ENCODE data around the gene OTOS.

The OTOS gene

DNA sequence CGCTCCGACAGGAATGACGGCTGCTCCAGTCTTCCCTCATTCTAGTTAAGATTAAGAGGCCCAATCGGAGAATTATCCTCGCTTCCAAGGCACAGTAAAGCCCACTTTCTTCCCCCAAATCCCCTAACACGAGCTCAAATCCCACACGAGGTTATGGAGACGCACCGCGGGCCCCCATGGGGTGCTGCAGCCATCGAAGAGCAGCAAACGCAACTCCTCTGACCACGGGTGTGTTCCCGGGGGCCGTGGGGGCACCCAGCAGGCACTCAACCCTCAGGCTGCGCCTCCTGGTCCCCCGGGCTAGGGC is 4.8 kb downstream of the OTOS start:
- DNase-seq, result no peak

DNA sequence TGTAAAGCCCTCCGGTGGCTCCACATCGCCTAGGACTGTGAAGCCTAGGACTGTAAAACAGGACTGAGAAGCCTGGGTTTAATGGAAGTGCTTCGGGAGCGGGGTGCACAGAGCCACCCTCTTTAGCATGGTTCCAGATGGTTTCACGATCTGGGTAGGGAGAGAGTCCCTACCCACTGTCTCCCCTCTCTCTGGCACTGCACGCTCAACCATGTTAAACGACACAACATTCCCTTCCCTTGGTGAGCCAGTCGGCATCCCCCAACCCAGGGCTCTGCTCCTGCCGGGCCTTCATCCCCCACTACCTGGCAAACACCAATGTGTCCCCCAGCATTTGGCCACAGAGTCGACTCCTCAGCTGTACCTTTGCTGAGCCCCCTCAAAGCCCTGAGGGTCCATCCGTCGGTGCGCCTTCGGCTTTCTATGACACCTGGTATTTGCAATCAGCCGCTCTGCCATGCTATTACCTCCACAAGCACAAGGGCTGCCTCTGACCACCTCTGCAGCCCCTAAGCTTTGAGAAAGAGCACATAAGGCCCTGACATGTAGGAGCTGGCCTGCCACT is 5.4 kb downstream of the OTOS start:
- no peak for DNase-seq

DNA sequence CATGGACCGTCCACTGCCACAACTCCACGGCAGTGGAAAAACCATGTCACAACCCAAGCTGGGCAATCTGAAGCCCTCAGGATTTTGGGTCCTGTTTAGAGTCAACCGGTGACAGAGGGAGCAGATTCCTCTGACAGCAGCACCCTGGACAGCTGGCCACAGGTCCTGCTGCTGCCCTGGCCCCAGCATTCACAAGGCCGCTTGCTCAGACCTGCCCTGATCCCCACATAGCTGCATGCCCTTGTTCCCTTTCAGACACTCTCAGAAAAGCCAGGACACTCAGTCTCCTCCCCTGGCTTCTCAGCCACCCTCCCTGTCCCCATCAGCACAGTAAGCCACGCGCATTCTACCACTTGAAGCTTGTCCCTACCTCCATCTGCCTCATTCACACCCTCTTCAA is 6.0 kb downstream of the OTOS start:
- no peak for DNase-seq

DNA sequence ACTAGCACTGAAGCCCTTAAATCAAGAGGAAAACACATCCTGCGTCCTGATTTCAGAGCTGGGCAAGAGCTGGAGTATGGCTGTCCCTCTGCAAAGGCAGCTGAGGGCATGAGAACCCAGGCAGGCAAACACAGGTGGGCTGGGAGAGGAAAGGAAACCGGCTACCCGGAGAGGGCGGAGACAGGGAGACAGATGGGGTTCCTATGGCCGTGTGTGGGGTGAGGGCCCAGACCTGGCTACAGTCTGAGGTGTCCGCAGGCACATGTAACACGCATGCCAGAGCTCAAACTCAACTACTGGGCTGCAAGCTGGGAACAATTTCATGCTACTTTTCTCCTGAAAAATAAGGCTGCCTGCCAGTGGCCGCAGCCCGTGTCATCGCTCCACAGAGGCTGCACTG is 7.1 kb downstream of the OTOS start:
- DNase-seq, result no peak

DNA sequence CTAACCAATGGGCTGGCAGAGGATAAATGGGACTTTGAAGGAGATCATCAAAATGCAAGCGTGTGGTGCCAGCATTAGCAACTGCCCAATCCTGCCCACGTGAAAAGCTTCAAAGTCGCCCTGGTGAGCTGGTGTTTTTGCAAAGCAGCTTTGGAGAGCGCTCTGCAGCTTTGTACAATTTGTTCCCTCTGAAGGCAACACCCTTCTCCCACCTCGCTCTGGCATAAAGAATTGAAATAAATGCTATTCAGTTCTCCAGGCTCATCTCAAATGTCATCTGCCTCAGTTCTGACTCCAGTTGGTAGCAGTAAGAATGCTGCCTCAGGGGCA is 7.8 kb downstream of the OTOS start:
- DNase-seq, result no peak

DNA sequence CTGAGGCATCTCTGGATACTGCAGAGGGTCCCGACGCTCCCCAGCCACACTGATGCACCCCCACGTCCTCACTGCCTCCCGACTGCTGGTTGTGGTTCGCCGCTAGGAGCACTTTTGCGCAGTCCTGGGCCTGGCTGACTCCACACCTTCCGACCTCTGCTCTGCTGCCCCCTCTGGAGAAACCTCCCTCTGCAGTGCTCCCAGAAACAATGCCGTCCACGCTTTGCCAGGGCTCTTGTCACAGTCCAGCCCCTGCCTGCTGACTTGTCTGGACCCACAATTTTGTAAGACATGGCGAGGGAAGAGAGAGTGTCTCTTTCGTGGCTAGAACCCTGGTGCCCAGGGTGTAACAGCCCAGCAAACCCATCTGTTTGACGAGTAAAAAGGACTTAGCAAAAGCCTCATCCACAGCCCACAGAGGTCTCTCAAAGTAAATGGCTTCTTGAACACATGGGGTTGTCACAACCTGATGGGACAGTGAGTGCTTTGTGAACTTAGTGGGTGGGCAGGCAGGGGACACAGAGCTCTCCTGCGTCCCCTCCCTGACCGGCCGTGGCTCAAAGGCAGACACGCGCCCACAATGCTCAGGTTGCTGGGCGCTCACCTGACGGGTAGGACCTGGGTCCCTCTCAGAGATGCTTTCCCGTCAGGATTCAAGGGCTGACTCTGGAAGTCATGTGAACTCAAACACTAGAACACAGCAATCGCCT is 8.4 kb downstream of the OTOS start:
- DNase-seq, result no peak

DNA sequence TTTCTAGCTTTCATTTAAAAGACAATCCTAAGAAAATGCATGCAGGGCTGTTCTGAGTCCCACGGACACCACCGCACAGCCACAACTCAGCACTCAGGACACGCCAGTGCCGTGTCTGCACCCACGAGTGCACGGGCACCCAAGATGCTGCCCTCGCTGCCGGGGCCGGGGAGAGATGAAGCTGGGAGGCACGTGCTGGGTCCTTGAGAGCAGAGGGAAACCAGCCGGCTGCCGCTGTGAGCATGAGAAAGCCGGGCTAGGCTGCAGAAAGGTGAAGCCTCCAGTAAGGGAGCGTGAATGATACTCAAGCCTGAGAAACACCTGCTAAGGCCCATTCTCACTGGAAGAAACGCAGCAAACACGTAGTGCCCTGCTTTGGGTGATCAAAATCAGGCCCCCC is 9.2 kb downstream of the OTOS start:
- no peak for DNase-seq

DNA sequence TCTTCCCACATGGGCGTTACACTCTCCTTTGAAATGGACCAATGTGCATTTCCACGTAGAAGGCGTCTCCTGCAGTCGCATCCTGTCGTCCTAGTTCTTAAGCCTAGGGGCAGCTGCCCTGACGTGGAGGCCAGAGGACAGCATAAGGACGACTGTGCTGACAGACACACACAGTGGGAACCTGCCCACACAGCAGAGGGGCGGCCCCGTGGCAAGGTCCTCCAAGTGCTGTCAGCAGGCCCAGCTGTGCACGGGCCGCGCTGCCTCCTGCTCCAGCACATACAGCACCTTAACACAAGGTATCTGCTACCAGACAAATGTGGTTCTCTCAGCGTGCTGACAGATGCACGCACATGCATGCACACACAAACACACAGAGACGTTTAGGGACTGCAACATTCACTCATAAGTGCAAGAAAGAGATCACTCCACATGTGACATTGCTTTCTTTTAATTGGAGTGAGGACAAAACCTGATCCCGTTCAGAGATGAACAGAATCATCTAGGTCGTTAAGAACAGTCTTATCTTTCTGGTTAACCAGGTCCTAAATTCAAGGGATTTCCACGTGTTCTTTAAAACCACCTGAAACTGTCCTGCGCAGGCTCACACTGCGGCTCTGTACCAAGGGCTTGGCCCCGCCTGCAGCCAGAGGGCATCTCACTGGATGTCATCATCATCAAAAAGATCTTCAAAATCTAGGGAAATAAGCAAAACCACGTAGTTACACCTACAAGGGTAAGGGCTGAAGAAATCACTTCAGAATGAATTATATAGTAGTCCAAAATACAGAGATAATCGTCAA is 9.9 kb downstream of the OTOS start:
- no peak for DNase-seq

DNA sequence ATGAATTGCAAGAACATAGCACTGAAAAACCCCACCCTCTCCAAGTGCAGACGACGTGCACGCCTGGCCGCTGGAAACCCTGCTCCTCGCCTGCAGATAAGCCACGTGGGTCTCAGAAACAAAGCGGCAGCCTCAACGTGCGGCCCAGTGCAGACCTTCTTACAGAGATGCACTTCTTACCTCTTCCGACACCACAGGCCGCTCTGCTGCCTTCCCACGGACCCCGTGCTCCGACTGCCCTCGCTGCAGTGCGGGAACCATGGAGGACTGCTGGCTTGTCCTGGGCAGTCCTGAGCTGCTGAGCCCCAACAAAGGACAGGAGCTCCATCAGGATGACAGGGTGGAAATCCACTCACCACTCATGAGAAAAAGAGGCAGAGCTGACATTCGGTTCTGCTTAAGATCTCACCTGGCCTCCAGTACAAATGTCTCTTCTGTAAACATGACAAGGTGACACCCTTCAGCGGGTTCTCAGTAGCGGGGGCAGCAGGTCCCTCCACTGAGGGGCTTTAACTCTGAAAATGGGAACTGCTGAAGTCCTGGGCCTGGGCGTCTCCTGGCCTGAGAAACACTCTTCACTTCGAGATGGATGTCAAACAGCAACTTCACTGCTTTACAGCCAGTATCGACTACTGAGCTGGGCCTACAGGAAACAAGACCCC is 10.6 kb downstream of the OTOS start:
- DNase-seq, result no peak

DNA sequence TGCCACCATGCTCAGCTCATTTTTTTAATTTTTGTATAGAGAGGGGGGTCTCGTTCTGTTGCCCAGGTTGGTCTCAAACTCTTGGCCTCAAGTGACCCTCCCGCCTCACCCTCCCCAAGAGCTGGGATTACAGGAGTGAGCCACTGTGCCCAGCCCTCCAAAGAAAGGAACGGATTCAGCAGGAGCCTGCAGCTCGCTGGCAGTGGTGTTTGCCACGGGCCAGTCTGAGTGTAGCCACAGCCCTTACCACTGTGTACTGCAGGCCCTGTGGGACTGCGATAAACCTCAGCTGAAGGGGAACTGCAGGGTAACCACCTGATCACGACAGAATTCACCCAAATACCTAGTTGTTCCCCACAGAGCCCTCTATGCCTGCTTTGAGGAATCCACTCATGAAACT is 11.1 kb downstream of the OTOS start:
- no peak for DNase-seq

DNA sequence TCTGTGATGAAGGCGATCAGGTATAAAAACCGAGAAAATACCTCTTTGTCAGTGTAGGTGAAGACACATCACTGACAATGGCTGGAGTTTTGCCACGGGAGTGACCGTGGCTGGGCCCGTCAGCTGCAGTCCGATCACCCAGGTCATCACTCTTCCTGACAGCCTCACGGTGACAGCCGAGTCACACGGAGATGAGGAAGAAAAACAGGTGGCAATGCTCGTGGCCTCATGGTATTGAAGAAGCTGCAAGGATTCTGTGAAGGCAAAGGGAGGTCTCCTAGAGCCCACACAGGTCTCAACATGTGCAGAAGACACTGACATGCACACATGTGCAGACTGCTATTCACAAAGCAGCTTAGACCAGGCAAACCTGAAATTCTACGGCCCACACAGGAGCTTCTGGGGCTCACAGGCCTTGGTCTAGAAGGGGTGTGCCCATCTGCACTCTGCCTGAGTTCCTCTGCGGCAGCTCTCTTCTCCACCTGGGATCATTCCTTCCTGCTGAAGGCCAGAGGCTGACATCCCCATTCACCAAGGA is 11.8 kb downstream of the OTOS start:
- DNase-seq, result no peak

DNA sequence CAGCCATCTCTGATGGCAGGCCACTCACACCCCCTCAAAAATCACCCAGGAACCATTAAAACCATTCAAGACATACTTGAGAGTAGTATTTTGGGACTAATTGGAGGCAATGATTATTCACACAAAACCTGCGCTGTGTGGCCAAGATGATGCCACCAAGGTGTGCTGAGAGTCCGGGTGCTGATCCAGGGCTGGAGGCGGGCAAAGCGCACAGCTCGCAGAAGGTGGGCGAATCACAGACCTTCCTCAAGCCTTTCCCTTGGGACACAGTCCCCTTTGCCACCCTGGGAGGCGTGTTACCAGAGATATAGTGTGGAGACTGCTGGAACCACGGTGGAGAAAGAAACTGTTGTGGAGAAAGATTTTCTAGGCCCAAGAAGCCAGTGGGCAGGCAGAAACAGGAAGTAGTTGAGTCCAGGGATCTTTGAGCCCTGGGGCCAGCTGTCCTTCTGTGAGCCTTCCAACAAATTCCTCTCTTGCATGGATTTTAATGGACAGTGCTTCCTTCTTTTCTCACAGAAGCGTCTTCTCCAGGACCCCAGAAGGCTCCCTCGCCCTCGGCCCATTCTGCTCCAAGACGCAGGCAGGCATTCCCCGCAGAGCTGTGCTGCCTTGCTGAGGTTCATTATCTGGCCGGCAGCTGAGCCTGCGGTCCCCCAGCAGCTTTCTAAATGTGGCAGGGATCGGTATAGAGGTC is 12.4 kb downstream of the OTOS start:
- no peak for DNase-seq

DNA sequence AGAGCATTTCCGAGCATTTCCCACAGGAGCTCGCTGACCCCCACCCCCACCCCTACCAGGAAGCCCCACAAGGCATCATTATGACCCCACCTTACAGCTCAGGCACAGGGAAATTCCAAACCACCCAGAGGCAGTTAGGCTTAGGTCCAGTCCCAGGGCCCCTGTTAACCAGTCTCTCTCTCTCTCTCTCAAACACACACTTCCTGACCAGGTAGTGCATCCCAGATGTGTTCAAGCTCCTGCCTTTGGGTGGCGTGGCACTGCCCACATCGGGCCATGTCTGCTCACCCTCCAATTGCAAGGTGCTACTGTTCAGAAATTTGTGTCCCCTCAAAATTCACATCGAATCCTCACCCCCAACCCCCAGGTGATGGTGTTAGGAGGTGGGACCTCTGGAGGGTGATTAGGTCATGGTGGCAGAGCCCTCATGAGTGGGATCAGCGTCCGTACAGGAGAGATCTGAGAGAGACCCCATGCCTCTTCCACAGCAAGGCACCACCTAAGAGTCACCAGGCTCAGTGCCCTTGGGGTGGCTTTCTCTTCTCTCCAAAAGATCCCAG is 13.2 kb downstream of the OTOS start:
- DNase-seq, result no peak

DNA sequence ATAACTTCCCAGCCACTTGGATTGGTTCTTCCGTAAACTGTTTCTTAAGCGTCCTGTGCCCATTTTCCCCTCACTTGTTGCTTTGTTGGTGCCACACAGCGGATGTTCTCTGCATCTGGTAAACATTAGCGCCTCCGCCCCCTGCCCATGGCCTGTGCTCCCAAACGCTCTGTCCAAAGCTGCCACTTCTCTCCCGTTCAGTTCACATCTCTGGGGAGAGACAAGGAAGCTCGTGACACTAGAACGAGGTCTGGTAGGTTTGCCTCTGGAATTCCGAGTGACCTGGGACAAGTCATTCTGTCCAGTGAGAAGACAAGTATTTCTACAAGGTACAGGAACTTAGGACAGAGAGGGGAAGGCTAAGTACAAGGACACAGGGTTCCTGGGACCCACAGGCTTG is 13.7 kb downstream of the OTOS start:
- DNase-seq, result no peak

DNA sequence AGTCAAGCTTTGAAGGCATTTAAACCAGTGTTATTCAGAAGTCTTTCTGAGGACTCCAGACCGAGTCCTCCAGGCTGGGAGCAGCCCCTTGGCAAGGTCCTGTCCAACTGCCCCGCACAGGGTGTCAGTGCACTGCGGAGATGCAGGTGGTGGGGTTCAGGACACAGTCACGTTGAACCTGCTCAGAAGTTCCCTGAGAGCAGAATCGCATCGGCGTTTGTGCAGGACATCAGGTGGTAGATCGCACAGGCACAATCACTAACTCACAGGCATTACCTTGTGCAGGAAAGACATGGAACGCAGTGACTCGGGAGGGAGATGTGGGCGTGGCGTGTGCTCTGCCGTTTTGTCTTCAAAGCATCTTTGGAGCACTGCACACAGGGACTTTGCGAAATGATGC is 14.7 kb downstream of the OTOS start:
- DNase-seq, result peak in 1 of 2 donors; percentile 12

DNA sequence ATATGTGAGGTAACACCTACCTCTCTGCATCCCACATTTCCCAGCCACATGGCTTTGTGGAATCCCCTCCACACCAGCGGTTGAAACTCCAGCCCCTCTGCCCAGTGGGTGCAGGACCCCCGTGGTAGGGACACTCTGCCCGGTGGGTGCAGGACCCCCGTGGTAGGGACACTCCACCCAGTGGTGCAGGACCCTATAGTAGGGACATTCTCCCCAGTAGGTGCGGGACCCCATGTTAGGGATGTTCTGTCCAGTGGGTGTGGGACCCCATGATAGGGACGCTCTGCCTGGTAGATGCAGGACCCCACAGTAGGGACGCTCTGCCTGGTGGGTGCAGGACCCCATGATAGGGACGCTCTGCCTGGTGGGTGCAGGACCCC is 15.8 kb downstream of the OTOS start:
- peak in 1 of 2 donors; percentile 12 for DNase-seq

DNA sequence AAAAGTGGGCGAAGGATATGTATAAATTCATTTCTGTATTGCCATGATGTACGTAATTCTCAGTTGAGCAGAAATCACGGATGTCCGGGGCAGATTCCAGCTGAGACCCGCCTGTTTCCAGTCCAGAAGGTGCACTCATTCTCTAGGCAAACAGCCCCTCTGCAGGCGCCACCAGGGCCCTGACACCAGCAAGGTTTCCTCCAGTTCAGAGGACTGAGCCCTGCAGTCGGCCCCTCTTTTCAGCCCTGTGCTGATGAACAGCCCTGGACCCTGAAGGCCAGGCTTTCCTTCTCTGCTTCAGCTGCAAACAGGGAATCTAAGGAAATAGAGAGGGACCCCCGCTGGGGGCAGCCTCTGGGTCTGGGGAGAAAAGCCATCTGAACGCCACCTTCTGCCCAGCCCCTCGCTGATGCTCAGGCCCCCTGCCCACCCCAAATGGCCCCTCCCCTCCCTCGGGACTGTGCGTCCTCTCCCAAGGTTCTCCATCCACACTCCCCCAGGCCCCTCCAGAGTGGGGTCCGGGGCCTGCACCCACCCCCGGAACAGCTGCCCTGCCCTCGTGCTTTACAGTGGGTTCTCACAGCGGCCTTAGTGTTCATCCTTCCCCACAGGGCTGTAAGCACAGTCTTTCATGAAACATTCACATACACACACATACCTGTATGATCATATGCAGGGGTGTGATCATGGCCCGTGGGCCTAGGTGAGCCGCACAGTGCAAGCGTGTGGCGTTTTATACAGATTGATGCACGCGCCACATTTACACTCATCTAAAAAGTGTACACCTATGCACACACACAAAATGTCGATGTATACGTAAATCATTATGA is 16.4 kb downstream of the OTOS start:
- DNase-seq, result peak in 1 of 2 donors; percentile 6

DNA sequence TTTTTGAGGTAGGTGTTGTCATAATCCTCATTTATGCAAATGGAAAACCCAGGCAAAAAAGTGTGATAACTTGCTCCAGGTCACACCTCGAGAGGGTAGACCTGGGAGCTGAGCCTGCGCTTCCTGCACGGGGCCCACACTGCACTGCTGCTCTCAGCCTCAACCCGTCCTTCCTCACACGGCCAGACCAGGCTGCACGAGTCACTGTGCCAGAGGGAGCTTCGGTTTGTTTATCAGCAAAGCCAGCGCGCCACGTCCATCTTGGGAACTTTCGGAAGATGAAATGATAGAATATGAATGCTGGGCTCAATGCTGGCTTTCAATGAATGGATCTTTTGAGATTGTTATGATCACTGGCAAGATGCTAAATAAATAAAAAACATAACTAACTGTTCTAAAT is 18.8 kb downstream of the OTOS start:
- DNase-seq, result no peak

DNA sequence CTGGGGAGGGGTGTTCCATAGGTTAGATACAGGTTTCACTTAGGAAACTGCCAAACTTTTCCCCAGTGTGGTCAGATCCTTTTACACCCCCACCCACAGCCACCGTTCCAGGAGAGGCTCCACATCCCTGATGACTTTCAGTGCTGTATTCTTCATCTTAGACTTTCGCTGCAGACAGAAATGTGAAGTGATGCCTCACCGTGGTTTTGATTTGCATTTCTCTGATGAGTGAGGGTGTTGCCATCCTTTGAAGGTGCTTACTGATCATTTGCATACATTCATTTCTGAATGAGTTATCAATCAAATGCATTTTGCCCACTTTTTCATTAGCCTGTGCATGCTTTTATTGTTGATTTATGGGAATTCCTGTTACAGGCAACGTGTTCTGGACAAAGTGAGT is 19.3 kb downstream of the OTOS start:
- DNase-seq, result peak in 1 of 2 donors; percentile 20

DNA sequence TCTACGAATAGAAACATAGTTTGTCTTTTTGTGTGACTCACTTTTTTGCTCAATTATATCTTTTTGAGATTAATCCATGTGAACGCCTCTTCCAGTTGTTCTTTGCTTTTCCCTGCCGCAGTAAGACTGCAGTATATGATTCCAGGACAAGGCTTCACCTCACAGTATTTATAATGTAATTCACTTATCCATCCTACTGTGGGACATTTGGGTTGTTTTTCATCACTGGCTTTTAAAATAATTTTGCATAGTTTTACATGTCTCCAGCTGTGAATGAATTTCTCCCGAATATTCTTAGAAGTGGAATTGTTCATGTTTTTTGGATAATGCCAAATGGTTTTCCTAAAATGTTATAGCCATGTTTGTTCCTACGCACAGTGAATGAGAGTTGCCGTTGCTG is 26.2 kb downstream of the OTOS start:
- no peak for DNase-seq

DNA sequence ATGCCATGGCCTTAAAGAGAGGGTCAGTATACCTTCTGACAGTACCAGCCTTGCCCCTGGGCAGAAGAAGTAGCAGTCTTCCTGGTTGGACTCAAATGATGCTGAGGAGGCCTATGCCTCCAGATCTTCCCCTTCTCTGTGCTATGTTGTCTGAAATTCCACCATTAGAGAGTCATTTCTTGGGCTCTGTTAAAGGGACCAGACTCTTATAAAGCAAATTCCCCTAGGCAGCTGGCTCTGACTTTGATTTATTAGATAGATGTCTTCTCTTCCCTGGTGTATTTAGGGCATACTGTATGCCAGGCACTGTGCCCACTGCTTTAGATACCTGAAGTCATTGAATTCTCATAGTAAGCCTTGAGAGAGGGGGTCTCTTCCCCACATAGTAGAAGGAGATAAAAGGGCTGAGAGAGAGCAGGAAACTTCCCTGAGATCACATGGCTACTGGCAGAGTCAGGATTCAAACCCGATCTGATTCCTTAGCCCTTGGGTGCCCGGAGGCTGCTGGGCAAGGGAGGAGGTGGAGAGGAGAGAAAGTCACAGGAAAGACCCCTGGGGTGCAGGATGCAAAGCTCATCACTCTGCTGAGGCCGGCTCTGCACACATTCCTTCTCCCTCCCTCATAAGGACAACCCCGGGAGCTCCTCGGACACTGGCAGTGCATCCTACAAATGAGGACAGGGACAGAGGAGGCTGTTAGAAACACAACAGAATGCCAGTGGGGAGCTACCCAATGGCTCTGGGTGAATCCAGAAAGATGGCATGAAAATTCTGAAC is 27.4 kb downstream of the OTOS start:
- no peak for DNase-seq
